ENCODE results near the gene MS4A4E.

The MS4A4E gene

DNA sequence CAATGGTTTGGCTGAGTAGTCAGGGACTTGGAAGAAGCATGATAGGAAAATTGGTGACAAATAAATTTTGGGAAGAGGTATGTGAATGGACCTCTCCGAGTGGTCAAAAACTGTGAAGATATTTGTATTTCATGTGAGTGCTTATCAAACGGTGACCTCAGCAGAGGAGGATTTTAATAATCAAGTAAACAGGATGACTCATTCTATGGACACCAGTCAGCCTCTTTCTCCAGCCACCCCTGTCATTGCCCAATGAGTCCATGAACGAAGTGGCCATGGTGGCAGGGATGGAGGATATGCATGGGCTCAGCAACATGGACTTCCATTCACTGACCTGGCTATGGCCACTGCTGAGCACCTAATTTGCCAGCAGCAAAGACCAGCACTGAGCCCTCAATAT is 21.2 kb downstream of the MS4A4E start:
- H3K4me1 ChIP-seq (ENCODE audit: insufficient read depth, insufficient read length): no peaks in the 10 kb centered on the region
- DNase-seq (ENCODE audit: low read depth, low spot score): no peak
- H3K9ac ChIP-seq (ENCODE audit: insufficient read length, low read depth): no peak overlapping the region
- H3K27me3 ChIP-seq (ENCODE audit: insufficient read depth, insufficient read length): no peaks in the 10 kb centered on the region
- H3K4me3 ChIP-seq (ENCODE audit: insufficient read length, low read depth): no peak overlapping the region
- no peak for TF ChIP-seq YY1 (IDR thresholded peaks at IDR 0.05; ENCODE audit: insufficient read depth, insufficient read length)
- no peak for TF ChIP-seq SUZ12 (IDR thresholded peaks at IDR 0.05; ENCODE audit: extremely low read depth, insufficient read depth, insufficient read length)
- no peak for TF ChIP-seq ZNF274 (IDR thresholded peaks at IDR 0.05; ENCODE audit: low read depth, low read length)
- no peaks in the 10 kb centered on the region for H3K36me3 ChIP-seq (ENCODE audit: insufficient read depth, insufficient read length, low read length)
- no peaks in the 10 kb centered on the region for H3K9me3 ChIP-seq (ENCODE audit: insufficient read depth, low read length)

- Histone ChIP-seq H3K9me3 (ENCODE audit: insufficient read depth, low read length) (no peaks in the 10 kb centered on the region), H3K4me3 (ENCODE audit: insufficient read length, low read depth) (no peak overlapping the region), H3K9ac (ENCODE audit: insufficient read length, low read depth) (no peak overlapping the region), H3K36me3 (ENCODE audit: insufficient read depth, insufficient read length, low read length) (no peaks in the 10 kb centered on the region), H3K27me3 (ENCODE audit: insufficient read depth, insufficient read length) (no peaks in the 10 kb centered on the region), H3K4me1 (ENCODE audit: insufficient read depth, insufficient read length) (no peaks in the 10 kb centered on the region)
- TF ChIP-seq YY1 (IDR thresholded peaks at IDR 0.05; ENCODE audit: insufficient read depth, insufficient read length) (no peak), SUZ12 (IDR thresholded peaks at IDR 0.05; ENCODE audit: extremely low read depth, insufficient read depth, insufficient read length) (no peak), ZNF274 (IDR thresholded peaks at IDR 0.05; ENCODE audit: low read depth, low read length) (no peak)
- DNase-seq (ENCODE audit: low read depth, low spot score): no peak
Observed at GRCh38 chr11:60221181-60221580, 21.8 kb downstream of the MS4A4E start.

GRCh38 chr11:60214386-60214785 is 28.6 kb downstream of the MS4A4E start:
- Histone ChIP-seq H3K4me1 (ENCODE audit: insufficient read depth, insufficient read length) (no peaks in the 10 kb centered on the region), H3K9ac (ENCODE audit: insufficient read length, low read depth) (no peak overlapping the region), H3K9me3 (ENCODE audit: insufficient read depth, low read length) (no peaks in the 10 kb centered on the region), H3K27me3 (ENCODE audit: insufficient read depth, insufficient read length) (no peaks in the 10 kb centered on the region), H3K4me3 (ENCODE audit: insufficient read length, low read depth) (no peak overlapping the region), H3K36me3 (ENCODE audit: insufficient read depth, insufficient read length, low read length) (no peaks in the 10 kb centered on the region)
- TF ChIP-seq YY1 (IDR thresholded peaks at IDR 0.05; ENCODE audit: insufficient read depth, insufficient read length) (no peak), SUZ12 (IDR thresholded peaks at IDR 0.05; ENCODE audit: extremely low read depth, insufficient read depth, insufficient read length) (no peak), ZNF274 (IDR thresholded peaks at IDR 0.05; ENCODE audit: low read depth, low read length) (no peak)
- no peak for DNase-seq (ENCODE audit: low read depth, low spot score)

GRCh38 chr11:60211206-60211605 is 31.7 kb downstream of the MS4A4E start:
- no peak for DNase-seq (ENCODE audit: low read depth, low spot score)
- no peaks in the 10 kb centered on the region for H3K4me1 ChIP-seq (ENCODE audit: insufficient read depth, insufficient read length)
- TF ChIP-seq ZNF274 (IDR thresholded peaks at IDR 0.05; ENCODE audit: low read depth, low read length): no peak
- TF ChIP-seq YY1 (IDR thresholded peaks at IDR 0.05; ENCODE audit: insufficient read depth, insufficient read length): no peak
- TF ChIP-seq SUZ12 (IDR thresholded peaks at IDR 0.05; ENCODE audit: extremely low read depth, insufficient read depth, insufficient read length): no peak
- no peaks in the 10 kb centered on the region for H3K36me3 ChIP-seq (ENCODE audit: insufficient read depth, insufficient read length, low read length)
- H3K4me3 ChIP-seq (ENCODE audit: insufficient read length, low read depth): no peak overlapping the region
- no peaks in the 10 kb centered on the region for H3K27me3 ChIP-seq (ENCODE audit: insufficient read depth, insufficient read length)
- H3K9me3 ChIP-seq (ENCODE audit: insufficient read depth, low read length): no peaks in the 10 kb centered on the region
- no peak overlapping the region for H3K9ac ChIP-seq (ENCODE audit: insufficient read length, low read depth)

- H3K4me1 ChIP-seq (ENCODE audit: insufficient read depth, insufficient read length): no peaks in the 10 kb centered on the region
- no peak overlapping the region for H3K9ac ChIP-seq (ENCODE audit: insufficient read length, low read depth)
- no peak for DNase-seq (ENCODE audit: low read depth, low spot score)
- no peaks in the 10 kb centered on the region for H3K9me3 ChIP-seq (ENCODE audit: insufficient read depth, low read length)
- no peak overlapping the region for H3K4me3 ChIP-seq (ENCODE audit: insufficient read length, low read depth)
- no peaks in the 10 kb centered on the region for H3K27me3 ChIP-seq (ENCODE audit: insufficient read depth, insufficient read length)
- TF ChIP-seq ZNF274 (IDR thresholded peaks at IDR 0.05; ENCODE audit: low read depth, low read length) (no peak), SUZ12 (IDR thresholded peaks at IDR 0.05; ENCODE audit: extremely low read depth, insufficient read depth, insufficient read length) (no peak), YY1 (IDR thresholded peaks at IDR 0.05; ENCODE audit: insufficient read depth, insufficient read length) (no peak)
- H3K36me3 ChIP-seq (ENCODE audit: insufficient read depth, insufficient read length, low read length): no peaks in the 10 kb centered on the region
Observed at GRCh38 chr11:60209977-60210376, 33.0 kb downstream of the MS4A4E start.

GRCh38 chr11:60208951-60209350 is 34.0 kb downstream of the MS4A4E start:
- no peak for DNase-seq (ENCODE audit: low read depth, low spot score)
- no peak for TF ChIP-seq ZNF274 (IDR thresholded peaks at IDR 0.05; ENCODE audit: low read depth, low read length)
- no peak for TF ChIP-seq YY1 (IDR thresholded peaks at IDR 0.05; ENCODE audit: insufficient read depth, insufficient read length)
- no peak for TF ChIP-seq SUZ12 (IDR thresholded peaks at IDR 0.05; ENCODE audit: extremely low read depth, insufficient read depth, insufficient read length)
- H3K27me3 ChIP-seq (ENCODE audit: insufficient read depth, insufficient read length): no peaks in the 10 kb centered on the region
- no peaks in the 10 kb centered on the region for H3K36me3 ChIP-seq (ENCODE audit: insufficient read depth, insufficient read length, low read length)
- no peak overlapping the region for H3K9ac ChIP-seq (ENCODE audit: insufficient read length, low read depth)
- H3K4me3 ChIP-seq (ENCODE audit: insufficient read length, low read depth): no peak overlapping the region
- no peaks in the 10 kb centered on the region for H3K4me1 ChIP-seq (ENCODE audit: insufficient read depth, insufficient read length)
- H3K9me3 ChIP-seq (ENCODE audit: insufficient read depth, low read length): no peaks in the 10 kb centered on the region

DNA sequence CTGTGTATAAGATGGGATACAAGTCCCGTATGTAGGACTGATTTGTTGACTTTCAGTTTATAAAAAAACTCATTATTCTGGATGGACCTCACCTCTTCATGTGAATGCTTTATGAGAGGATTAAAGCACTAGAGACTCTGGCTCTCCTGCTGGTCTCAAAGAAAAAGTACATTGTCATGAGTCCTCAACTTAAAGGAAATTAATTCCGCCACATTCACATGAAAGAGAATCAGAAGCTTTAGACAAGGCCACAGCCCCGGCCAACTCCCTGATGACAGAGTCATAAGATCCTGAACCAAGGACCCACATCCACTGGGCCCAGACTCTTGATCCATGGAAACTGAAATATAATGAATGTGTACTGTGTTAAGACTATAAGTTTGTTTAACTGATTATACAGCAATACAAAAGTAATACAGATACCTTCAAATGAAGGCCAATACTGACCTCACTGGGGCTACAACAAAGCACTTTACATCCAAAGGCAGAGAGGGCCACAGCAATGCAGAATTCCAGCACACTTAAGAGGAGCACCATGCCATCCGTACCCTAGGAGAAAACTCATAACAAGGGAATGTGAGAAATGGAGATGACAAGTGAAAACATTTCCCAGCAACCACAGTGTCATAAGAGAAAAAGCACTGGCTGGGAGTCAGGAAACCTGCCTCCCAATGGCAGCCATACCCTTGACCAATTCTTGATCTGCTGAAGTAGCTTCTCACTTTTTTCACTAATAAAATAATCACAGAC is 34.6 kb downstream of the MS4A4E start:
- no peaks in the 10 kb centered on the region for H3K9me3 ChIP-seq (ENCODE audit: insufficient read depth, low read length)
- H3K4me3 ChIP-seq (ENCODE audit: insufficient read length, low read depth): no peak overlapping the region
- no peak for DNase-seq (ENCODE audit: low read depth, low spot score)
- H3K27me3 ChIP-seq (ENCODE audit: insufficient read depth, insufficient read length): no peaks in the 10 kb centered on the region
- no peak for TF ChIP-seq YY1 (IDR thresholded peaks at IDR 0.05; ENCODE audit: insufficient read depth, insufficient read length)
- TF ChIP-seq ZNF274 (IDR thresholded peaks at IDR 0.05; ENCODE audit: low read depth, low read length): no peak
- no peak for TF ChIP-seq SUZ12 (IDR thresholded peaks at IDR 0.05; ENCODE audit: extremely low read depth, insufficient read depth, insufficient read length)
- H3K36me3 ChIP-seq (ENCODE audit: insufficient read depth, insufficient read length, low read length): no peaks in the 10 kb centered on the region
- H3K9ac ChIP-seq (ENCODE audit: insufficient read length, low read depth): no peak overlapping the region
- H3K4me1 ChIP-seq (ENCODE audit: insufficient read depth, insufficient read length): no peaks in the 10 kb centered on the region
